Measurements from ENCODE around the gene C16orf74.

C16orf74 gene

GRCh38 chr16:85719605-85720301 is 31.1 kb downstream of the C16orf74 start:
- ATAC-seq, result no peak
- TF ChIP-seq ZFP30 (CRISPR knock-in tag; IDR thresholded peaks at IDR 0.05), result no peak
- TF ChIP-seq ESRRG (CRISPR knock-in tag; IDR thresholded peaks at IDR 0.05), result no peak
- TF ChIP-seq ZNF8 (CRISPR knock-in tag; IDR thresholded peaks at IDR 0.05), result no peak
- TF ChIP-seq, protein P1, sequence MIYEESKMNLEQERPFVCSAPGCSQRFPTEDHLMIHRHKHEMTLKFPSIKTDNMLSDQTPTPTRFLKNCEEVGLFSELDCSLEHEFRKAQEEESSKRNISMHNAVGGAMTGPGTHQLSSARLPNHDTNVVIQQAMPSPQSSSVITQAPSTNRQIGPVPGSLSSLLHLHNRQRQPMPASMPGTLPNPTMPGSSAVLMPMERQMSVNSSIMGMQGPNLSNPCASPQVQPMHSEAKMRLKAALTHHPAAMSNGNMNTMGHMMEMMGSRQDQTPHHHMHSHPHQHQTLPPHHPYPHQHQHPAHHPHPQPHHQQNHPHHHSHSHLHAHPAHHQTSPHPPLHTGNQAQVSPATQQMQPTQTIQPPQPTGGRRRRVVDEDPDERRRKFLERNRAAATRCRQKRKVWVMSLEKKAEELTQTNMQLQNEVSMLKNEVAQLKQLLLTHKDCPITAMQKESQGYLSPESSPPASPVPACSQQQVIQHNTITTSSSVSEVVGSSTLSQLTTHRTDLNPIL (CRISPR knock-in tag; IDR thresholded peaks at IDR 0.05; ENCODE audit: low read depth), result no peak
- no peak for TF ChIP-seq CSDC2 (CRISPR knock-in tag; IDR thresholded peaks at IDR 0.05)
- no peak for TF ChIP-seq TCF4 (CRISPR knock-in tag; IDR thresholded peaks at IDR 0.05; ENCODE audit: borderline replicate concordance)
- TF ChIP-seq TSHZ2 (CRISPR knock-in tag; IDR thresholded peaks at IDR 0.05), result no peak
- TF ChIP-seq TOX (CRISPR knock-in tag; IDR thresholded peaks at IDR 0.05; ENCODE audit: borderline replicate concordance), result no peak
- TF ChIP-seq SNAI2 (CRISPR knock-in tag; IDR thresholded peaks at IDR 0.05), result no peak
- TF ChIP-seq, protein P2, sequence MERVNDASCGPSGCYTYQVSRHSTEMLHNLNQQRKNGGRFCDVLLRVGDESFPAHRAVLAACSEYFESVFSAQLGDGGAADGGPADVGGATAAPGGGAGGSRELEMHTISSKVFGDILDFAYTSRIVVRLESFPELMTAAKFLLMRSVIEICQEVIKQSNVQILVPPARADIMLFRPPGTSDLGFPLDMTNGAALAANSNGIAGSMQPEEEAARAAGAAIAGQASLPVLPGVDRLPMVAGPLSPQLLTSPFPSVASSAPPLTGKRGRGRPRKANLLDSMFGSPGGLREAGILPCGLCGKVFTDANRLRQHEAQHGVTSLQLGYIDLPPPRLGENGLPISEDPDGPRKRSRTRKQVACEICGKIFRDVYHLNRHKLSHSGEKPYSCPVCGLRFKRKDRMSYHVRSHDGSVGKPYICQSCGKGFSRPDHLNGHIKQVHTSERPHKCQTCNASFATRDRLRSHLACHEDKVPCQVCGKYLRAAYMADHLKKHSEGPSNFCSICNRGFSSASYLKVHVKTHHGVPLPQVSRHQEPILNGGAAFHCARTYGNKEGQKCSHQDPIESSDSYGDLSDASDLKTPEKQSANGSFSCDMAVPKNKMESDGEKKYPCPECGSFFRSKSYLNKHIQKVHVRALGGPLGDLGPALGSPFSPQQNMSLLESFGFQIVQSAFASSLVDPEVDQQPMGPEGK (CRISPR knock-in tag; IDR thresholded peaks at IDR 0.05; ENCODE audit: borderline replicate concordance), result no peak
- no peak for TF ChIP-seq PPARA (CRISPR knock-in tag; IDR thresholded peaks at IDR 0.05; ENCODE audit: borderline replicate concordance)
- no peak for TF ChIP-seq ZNF565 (CRISPR knock-in tag; conservative IDR thresholded peaks at IDR 0.05; ENCODE audit: low read depth)
- TF ChIP-seq ZFP3 (CRISPR knock-in tag; IDR thresholded peaks at IDR 0.05), result no peak

- TF ChIP-seq BACH2 (CRISPR knock-in tag; IDR thresholded peaks at IDR 0.05; ENCODE audit: borderline replicate concordance), result no peak
- TF ChIP-seq, protein P2 (CRISPR knock-in tag; IDR thresholded peaks at IDR 0.05; ENCODE audit: borderline replicate concordance), result no peak
- TF ChIP-seq ZNF8 (CRISPR knock-in tag; IDR thresholded peaks at IDR 0.05), result no peak
- TF ChIP-seq RARB (CRISPR knock-in tag; IDR thresholded peaks at IDR 0.05), result no peak
- TF ChIP-seq GLIS3 (CRISPR knock-in tag; IDR thresholded peaks at IDR 0.05), result no peak
- TF ChIP-seq, protein P3, sequence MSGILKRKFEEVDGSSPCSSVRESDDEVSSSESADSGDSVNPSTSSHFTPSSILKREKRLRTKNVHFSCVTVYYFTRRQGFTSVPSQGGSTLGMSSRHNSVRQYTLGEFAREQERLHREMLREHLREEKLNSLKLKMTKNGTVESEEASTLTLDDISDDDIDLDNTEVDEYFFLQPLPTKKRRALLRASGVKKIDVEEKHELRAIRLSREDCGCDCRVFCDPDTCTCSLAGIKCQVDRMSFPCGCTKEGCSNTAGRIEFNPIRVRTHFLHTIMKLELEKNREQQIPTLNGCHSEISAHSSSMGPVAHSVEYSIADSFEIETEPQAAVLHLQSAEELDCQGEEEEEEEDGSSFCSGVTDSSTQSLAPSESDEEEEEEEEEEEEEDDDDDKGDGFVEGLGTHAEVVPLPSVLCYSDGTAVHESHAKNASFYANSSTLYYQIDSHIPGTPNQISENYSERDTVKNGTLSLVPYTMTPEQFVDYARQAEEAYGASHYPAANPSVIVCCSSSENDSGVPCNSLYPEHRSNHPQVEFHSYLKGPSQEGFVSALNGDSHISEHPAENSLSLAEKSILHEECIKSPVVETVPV (CRISPR knock-in tag; IDR thresholded peaks at IDR 0.05), result no peak
- TF ChIP-seq ZNF565 (CRISPR knock-in tag; conservative IDR thresholded peaks at IDR 0.05; ENCODE audit: low read depth), result no peak
- TF ChIP-seq TSHZ2 (CRISPR knock-in tag; IDR thresholded peaks at IDR 0.05), result no peak
- no peak for TF ChIP-seq ZNF70 (CRISPR knock-in tag; IDR thresholded peaks at IDR 0.05)
- TF ChIP-seq ISL1 (CRISPR knock-in tag; IDR thresholded peaks at IDR 0.05), result no peak
- TF ChIP-seq, protein P1 (CRISPR knock-in tag; IDR thresholded peaks at IDR 0.05; ENCODE audit: low read depth), result no peak
- no peak for TF ChIP-seq PPARA (CRISPR knock-in tag; IDR thresholded peaks at IDR 0.05; ENCODE audit: borderline replicate concordance)
- no peak for TF ChIP-seq CSDC2 (CRISPR knock-in tag; IDR thresholded peaks at IDR 0.05)
- no peak for TF ChIP-seq ESRRG (CRISPR knock-in tag; IDR thresholded peaks at IDR 0.05)
- TF ChIP-seq OSR1 (CRISPR knock-in tag; IDR thresholded peaks at IDR 0.05), result no peak
- no peak for TF ChIP-seq ZFP3 (CRISPR knock-in tag; IDR thresholded peaks at IDR 0.05)
- TF ChIP-seq ARNTL (CRISPR knock-in tag; IDR thresholded peaks at IDR 0.05; ENCODE audit: borderline replicate concordance, low read depth), result no peak
- TF ChIP-seq ZC3H10 (CRISPR knock-in tag; IDR thresholded peaks at IDR 0.05), result no peak
- no peak for ATAC-seq
Observed at GRCh38 chr16:85718682-85719081, 32.2 kb downstream of the C16orf74 start.
